HG02852 (cell line): ENCODE measurements around the gene LAMTOR4.

Experiments used
- ATAC-seq: cut with Tn5 transposase; IDR thresholded peaks from one replicate; pipeline ENCODE4 v1.9.1; 2021; ENCODE audit warnings: mild to moderate bottlenecking, moderate library complexity; ENCODE audit not compliant: unreplicated experiment

The LAMTOR4 gene

GRCh38 chr7:100152937-100153666 is 4.4 kb downstream of the LAMTOR4 start:
- ATAC-seq, result no peak

DNA sequence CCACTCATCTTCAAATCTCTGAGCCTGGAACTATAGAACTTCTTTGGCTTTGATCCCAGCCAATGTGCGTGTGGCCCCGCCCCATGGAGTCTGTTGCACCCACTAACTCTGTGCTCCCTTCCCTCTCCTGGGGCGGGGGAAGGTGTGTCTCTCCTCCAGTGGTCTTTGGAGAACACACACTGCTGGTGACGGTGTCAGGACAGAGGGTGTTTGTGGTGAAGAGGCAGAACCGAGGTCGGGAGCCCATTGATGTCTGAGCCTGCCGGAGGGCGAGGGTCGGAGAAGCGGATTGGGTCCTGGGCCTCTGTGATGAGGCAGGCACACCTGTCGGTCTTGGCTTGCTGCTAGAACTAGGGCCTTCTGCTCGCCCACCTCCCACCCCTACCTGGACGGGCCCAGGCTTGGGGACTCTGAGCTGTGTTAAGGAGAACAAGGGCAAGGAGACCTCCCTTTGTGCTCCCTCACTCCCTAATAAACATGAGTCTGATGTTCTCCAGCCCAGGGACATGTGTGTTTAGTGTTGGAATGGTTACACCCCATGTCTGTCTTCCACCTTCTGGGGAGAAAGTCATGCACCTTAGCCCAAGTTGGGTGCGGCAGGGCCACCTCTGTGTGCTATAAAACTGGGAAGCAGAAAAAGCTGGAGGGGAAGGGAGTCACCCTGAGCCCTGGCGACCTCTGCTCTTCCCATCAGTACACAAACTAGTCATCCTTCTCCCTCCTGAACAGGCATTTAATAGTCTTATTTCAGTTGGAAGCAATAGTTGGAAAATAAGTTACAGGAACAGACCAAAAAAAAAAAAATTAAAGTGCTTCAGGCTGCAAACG is 5.2 kb downstream of the LAMTOR4 start:
- no peak for ATAC-seq

DNA sequence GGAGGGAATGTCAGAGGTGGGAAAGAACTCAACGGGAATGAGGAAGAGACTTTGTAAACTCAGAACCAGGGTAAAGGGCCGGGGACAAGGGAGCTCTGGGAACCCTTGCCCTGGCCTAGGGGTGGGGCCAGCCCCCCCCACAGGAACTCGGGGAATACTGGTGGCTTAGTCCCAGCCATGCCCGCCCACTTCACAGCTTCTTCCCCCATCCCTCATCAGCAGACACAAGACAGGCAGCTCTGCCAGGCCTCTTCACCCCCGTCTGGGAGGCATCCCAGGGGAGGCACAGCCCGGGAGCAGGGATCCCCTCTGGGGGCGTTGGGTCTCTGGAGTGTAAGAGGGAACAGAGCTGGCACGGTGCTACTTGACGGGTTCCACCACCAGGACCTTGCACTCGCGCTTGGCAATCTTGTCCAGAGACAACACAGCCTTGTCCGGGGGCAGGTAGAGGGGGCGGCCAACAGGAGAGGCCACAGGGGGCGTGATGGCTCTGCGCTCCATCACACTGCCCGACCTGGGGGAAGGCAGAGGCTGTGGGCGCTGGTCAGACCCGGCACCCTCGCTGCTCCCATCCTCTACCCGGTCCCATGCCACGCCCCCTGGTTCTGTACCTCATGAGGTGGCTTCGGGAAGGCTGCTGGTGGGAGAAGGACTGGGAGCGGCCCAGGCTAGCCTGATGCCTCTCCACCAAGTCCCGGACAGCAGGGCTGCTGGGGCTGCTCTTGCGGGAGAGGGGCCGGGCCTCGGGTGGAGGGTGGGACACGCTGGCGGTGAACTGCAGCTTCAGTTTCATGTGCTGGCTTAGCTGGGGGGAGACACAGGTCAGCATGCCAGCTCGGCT is 6.2 kb downstream of the LAMTOR4 start:
- no peak for ATAC-seq

DNA sequence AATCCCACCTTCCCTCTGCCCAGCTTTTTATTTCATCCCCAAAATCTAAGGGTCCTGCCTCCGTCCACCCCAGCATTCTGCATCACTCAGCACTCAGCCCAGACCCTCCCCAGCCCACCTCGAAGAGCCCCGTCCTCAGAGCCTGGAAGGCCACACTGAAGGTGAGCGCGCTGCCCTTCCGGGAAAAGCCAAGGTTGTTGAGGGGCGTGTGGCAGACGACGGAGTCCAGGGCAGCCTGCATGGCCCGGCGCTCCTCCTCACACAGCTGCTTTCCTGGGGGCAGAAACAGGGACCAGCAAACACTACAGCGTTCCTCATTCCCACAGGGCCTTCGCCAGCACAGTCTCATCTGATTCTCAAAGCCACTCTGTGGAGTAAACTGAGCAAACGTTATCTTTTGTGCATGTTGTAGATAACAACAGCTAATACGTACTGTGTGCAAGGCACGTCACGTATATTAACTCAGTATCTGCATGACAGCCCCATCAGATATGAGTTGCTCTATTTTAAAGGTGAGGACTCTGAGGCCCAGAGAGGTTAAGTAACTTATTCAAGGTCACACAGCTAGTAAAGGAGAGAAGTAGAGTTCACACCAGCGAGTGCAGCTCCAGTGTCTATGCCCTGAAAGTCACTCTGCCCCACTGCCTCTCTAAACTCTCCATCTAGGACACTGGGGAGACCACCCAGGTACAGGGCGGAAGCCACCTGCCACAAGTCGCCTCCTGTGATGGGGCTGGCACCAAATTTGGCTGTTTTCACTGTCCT is 7.0 kb downstream of the LAMTOR4 start:
- no peak for ATAC-seq

DNA sequence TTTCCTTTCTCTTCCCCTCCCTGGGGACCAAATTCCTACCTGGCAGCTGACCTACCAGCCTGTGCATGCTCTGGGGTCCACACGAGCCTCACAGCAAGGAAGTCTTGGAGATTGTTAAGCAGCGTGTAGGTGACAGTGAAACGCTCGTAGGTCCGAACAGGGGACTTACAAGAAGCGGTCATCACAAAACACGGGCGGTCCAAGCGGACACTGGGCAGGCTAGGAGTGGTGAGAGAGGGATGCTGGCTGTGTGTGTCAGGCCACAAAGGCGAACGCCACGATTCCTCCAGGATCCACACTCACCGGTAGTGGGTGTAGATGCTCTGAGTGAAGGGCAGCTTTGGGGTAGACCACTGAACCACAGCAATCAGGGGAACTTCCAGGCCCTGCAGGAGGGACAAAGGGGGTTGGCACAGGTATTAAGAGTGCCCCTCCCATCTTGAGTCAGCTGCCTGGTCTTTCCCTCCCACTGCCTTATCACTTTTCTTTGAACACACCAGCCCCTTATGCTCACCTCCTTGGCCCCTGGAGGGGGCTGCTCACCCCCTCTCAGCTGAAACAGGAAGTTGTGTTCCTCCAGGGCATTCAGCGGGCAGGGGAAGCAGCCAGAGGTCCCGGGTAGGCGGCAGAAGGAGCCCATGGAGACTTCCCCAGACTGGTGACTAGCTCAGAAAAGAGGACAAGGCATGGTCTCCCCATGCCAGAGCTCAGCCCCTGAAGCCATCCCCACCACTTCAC is 7.8 kb downstream of the LAMTOR4 start:
- no peak for ATAC-seq

GRCh38 chr7:100157069-100157333 is 8.3 kb downstream of the LAMTOR4 start:
- no peak for ATAC-seq

- ATAC-seq, result no peak
These were observed 8.9 kb downstream of the LAMTOR4 start for GRCh38 chr7:100157334-100158228.

DNA sequence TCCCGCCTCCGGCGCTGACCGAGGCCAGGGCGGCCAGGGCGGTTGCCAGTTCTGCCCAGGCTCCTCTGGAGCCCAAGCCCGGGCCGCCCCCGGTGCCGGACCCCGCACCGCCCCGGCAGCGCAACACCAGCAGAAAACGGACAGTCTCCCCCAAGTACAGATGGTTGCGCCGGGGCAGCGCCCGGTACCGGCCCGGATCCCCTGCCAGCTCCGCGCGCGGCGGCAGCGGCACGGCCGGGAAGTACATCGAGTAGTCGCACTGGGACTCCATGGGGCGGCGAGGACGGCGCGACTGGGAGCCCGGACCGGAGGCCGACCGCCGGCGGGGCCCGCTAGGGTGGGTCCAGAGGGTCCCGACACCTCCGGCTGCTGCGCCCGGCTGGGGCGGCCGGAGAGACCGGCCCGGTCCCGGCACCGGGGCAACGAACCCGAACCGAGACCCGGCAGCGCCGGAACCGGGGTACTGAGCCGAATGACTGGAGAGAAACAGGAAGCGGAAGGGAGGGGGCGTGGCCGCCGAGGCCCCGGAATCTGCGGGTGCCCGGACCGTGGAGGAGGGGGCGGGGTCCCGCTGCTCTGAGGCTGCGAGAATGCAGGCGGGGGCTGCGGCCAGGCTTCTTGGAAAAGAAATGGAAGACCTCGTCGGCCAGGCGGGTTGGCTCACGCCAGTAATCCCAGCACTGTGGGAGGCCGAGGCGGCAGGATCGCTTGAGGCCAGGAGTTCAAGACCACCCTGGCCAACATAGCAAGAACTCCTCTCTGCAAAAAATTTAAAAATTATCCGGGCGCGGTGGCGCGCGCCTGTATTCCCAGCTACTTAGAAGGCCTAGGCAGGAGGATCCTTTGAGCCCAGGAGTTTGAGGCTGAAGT is 9.7 kb downstream of the LAMTOR4 start, which contains the start of gene TRAPPC14:
Gene TRAPPC14, minus strand, starts transcription at position 495 of the 870 bp plus-strand sequence. Its CDS starts 224 bp downstream, at position 271.
- ATAC-seq, result peak; percentile 85

GRCh38 chr7:100159099-100159623 is 10.4 kb downstream of the LAMTOR4 start:
- ATAC-seq, result no peak

GRCh38 chr7:100160067-100160466 is 11.3 kb downstream of the LAMTOR4 start:
- no peak for ATAC-seq

DNA sequence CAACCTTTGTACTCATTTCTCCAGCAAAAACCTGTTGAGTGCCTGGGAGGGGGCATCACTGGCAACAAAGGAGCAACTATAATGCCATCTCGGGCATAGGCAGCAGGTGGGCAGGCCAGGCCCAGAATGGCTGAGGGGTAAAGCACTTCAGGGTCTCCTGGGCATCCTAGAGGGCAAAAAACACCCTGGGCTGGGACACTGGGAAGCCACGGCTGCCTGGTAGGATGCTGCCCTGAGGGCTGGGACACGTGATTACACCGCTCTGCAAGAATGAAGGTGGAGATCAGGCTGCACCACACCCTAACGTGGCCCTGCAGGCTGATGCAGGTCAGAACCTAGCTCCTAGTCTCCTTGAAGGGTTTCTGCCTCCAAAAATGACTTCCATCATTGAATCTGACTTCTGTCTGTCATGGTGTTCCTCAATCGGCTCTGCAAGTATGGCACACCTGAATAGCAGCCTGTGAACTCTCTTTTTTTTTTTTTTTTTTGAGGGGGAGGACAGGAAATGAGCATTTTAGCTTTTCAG is 14.4 kb downstream of the LAMTOR4 start:
- no peak for ATAC-seq

GRCh38 chr7:100163871-100164270 is 15.2 kb downstream of the LAMTOR4 start:
- no peak for ATAC-seq

- no peak for ATAC-seq
These were observed 17.7 kb downstream of the LAMTOR4 start for GRCh38 chr7:100166317-100166940.

DNA sequence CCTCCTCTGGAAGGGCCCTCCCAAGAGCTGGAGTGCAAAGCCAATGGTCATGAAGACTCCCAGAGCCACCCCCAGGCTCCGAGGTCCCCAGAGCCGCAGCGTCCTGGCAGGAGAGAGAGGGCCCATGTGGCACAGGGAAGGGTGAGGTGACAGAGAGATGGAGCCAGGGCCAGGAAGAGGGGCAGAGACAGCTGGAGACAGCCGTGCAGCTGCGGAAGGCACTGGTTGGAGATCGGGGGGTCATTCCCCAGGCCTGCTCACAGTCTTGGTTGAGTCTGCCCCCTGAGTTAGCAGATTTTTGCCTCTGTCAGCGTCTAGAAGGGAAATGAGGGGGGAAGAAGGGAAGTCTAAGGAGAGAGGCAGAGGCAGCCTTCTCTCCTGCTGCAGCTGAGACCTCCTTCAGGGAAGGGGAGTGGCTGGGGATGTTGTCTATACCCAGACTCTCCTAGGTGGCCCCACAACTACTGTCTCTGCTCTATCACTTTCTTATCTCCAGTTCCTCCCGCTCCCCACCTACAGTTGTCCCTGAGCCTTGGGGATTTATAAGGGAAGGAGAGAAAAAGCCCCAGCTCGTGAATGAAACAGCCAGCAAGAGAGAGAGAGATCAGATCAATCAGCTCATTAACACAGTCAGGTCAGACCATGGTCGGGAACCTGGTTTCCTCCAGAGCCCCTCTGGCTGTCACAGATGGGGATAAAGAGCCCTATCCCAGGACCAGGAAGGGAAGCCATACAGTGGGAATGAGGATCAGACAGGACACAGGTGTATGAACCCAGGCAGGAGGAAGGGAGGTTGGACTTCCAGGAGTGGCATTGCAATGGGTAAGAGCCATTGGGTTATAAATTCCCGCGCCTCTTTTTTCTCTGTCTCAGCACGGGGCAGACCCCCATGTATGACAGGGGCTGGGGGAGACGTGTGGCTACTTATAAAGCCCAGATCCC is 18.5 kb downstream of the LAMTOR4 start:
- ATAC-seq, result no peak

DNA sequence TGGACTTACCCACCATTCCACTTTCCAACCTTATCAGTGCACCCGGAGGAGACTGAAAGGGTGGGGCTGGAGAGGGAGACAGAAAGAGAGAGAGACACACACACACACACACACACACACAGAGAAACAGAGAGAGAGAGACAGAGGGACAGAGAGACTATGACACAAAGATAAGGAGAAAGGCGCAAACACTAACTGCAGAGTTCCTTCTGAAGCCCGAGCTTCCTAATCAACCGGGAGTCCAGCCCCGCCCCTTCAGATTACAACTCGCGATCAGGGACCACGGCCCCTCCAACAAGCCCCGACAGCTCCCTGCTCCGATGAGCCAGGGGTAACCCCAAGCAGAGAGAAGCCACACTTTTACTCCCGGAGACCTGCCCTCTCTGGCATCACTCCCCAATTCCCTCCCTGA is 19.2 kb downstream of the LAMTOR4 start:
- no peak for ATAC-seq
